HG02642 (cell line): ENCODE data around the gene TCEAL8.
A peak's percentile ranks its signal among the peaks of the same experiment; 100 is the strongest.

Source experiments
- ATAC-seq: cut with Tn5 transposase; IDR thresholded peaks from one replicate; pipeline ENCODE4 v1.9.1; 2021; ENCODE audit warnings: mild to moderate bottlenecking; ENCODE audit not compliant: unreplicated experiment, poor library complexity

The TCEAL8 gene

GRCh38 chrX:103215425-103215991 lies 39.4 kb downstream of the TCEAL8 start:
- ATAC-seq = peak; percentile 30

- peak; percentile 98 for ATAC-seq
These were observed 40.0 kb downstream of the TCEAL8 start, which contains the start of gene BEX4 for GRCh38 chrX:103214870-103215424. Gene BEX4, plus strand, starts transcription at chrX:103215108. Its CDS starts 1,046 bp downstream, at chrX:103216154.

DNA sequence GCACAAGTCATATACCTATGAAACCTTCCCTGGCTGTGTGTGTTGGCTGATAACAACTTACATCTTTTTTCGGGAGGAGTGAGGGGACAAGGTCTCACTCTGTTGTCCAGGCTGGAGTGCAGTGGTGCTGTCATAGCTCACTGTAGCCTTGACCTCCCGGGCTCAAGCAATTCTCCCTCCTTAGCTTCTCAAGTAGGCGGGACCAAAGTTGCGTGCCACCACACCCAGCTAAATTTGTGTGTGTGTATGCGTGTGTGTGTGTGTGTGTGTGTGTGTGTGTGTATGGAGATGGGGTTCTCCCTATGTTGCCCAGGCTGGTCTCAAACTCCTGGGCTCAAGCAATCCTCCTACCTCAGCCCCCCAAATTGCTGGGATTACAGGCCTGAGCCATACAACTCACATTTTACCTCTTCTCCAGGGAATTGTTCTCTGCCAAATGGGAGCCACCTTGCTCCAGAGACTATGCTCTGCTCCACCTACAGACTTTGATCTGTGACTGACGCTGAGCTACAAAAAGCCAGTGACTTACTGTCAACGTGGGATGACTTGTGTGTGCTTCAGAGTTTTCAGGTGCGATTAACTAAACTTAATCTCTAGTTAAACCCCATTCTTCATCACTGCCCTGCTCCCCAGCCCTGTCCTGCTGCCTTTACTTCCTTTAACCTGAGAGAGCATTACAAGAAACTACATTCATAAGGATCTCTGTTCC lies 42.1 kb downstream of the TCEAL8 start:
- ATAC-seq = no peak

DNA sequence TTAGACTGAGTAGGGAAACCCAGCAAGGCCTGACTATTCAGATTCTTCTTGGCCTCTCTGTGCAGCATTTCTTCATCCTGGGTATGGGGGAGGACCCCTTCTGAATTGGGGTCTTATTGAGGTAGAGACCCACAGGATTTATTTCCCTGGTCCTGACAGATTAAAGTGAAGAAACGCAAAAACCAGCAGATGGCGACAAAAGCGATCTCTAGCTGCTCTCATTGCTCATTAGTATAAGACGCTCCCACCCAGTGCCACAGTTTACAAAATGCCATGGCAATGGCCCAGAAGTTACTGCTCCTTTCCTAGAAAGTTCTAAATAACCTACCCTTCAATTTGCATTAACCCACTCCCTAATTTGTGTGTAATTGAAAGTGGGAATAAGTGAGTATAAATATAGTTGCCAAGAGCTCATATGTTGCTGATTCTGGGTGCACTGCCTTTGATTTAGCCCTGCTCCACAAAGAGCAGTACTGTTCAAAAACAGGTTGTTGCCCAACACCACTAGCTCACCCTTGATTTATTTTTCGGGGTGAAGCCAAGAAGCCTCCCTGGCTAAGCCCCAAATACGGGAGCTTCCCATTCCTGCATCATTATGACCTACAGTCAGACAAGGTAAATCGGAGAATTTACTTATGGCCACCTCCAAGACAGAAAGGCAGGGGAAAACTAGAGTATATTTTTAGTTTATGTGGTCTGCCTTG lies 43.8 kb downstream of the TCEAL8 start:
- ATAC-seq = no peak

- no peak for ATAC-seq
These were observed 44.9 kb downstream of the TCEAL8 start for GRCh38 chrX:103210056-103210455.
